MM.1S (cell line): ENCODE results near the gene HRH3.

Experiments used
- DNase-seq: peaks from one replicate; pipeline ENCODE4 v3.0.0-alpha.2; 2015
- H2AFZ ChIP-seq: fragments of 300-600 bp; sonication (generic); 2 replicates; pipeline ENCODE4 v1.6.0; 2016; ENCODE audit warnings: antibody characterized with exemption, low read length
- H3F3A ChIP-seq: fragments of 300-600 bp; sonication (generic); 2 replicates; pipeline ENCODE4 v1.6.1; 2016; ENCODE audit warnings: mild to moderate bottlenecking, antibody characterized with exemption, low read length, moderate library complexity, mixed read lengths; ENCODE audit not compliant: insufficient read depth
- H3K27ac ChIP-seq: fragments of 300-600 bp; sonication (generic); 2 replicates; pipeline ENCODE4 v1.5.1; 2016; ENCODE audit warnings: mild to moderate bottlenecking, low read length
- H3K27me3 ChIP-seq: fragments of 300-600 bp; sonication (generic); replicated peaks from 2 replicates; pipeline ENCODE4 v1.6.0; 2016; ENCODE audit warnings: low read length; ENCODE audit not compliant: insufficient read depth
- H3K36me3 ChIP-seq: fragments of 300-600 bp; sonication (generic); replicated peaks from 2 replicates; pipeline ENCODE4 v1.6.1; 2016; ENCODE audit warnings: mild to moderate bottlenecking, low read length, mixed read lengths; ENCODE audit not compliant: insufficient read depth
- H3K4me1 ChIP-seq: fragments of 300-600 bp; sonication (generic); 2 replicates; pipeline ENCODE4 v1.6.1; 2016; ENCODE audit warnings: low read length, mixed read lengths
- H3K4me2 ChIP-seq: fragments of 300-600 bp; sonication (generic); 2 replicates; pipeline ENCODE4 v1.6.0; 2016; ENCODE audit warnings: low read depth, low read length
- H3K4me3 ChIP-seq: fragments of 300-600 bp; sonication (generic); 2 replicates; pipeline ENCODE4 v1.5.1; 2016; ENCODE audit warnings: low read length, mixed read lengths
- H3K79me2 ChIP-seq: fragments of 300-600 bp; sonication (generic); 2 replicates; pipeline ENCODE4 v1.6.1; 2016; ENCODE audit warnings: mixed run types, low read length, mixed read lengths
- H3K9ac ChIP-seq: fragments of 300-600 bp; sonication (generic); 2 replicates; pipeline ENCODE4 v1.6.1; 2016; ENCODE audit warnings: low read length, mixed read lengths
- H3K9me2 ChIP-seq: fragments of 300-600 bp; sonication (generic); replicated peaks from 2 replicates; pipeline ENCODE4 v1.6.1; 2016; ENCODE audit warnings: mild to moderate bottlenecking, low read length, mixed read lengths; ENCODE audit not compliant: insufficient read depth
- H3K9me3 ChIP-seq: fragments of 300-600 bp; sonication (generic); replicated peaks from 2 replicates; pipeline ENCODE4 v1.6.1; 2016; ENCODE audit warnings: mild to moderate bottlenecking, low read length, mixed read lengths; ENCODE audit not compliant: insufficient read depth
- H4K20me1 ChIP-seq: fragments of 300-600 bp; sonication (generic); 2 replicates; pipeline ENCODE4 v1.6.1; 2016; ENCODE audit warnings: mild to moderate bottlenecking, low read length, moderate library complexity, mixed read lengths; ENCODE audit not compliant: insufficient read depth
- CTCF ChIP-seq: fragments of 300-600 bp; sonication (generic); IDR thresholded peaks from 2 replicates; pipeline ENCODE4 v1.5.1; 2016; ENCODE audit warnings: antibody characterized with exemption, low read length, mixed read lengths
- EZH2 ChIP-seq: fragments of 300-600 bp; sonication (generic); optimal IDR thresholded peaks from 2 replicates; pipeline ENCODE3; 2017; ENCODE audit warnings: low read depth, mild to moderate bottlenecking, antibody characterized with exemption, low read length, mixed read lengths
- EZH2phosphoT487 ChIP-seq: fragments of 300-600 bp; sonication (generic); IDR thresholded peaks from 2 replicates; pipeline ENCODE4 v1.6.1; 2018; ENCODE audit warnings: antibody characterized with exemption, low read length

The HRH3 gene

DNA sequence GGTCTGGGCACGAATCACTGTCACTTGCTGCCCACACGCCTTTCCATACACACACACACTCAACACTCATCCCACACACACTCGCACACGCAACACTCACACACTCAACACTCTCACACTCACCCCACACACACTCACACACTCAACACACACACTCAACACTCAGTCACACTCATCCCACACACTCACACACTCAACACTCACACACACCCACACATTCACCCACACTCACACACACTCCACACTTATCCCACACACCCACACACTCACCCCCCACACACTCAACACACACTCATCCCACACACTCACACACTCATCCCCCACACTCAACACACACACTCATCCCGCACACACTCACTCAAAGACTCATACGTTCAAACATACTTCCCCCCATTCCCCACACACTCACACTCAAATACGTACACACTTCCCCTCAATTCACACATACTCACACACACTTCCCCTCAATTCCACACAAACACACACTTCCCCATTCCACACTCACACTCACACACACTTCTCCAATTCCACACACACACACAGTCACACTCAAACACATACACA lies 9.0 kb upstream of the HRH3 start:
- H3K9ac ChIP-seq, result no peak overlapping the region
- H3K27me3 ChIP-seq, result peaks cover 64% of the 10 kb centered on the region
- DNase-seq, result no peak
- no peaks in the 10 kb centered on the region for H3K79me2 ChIP-seq
- H4K20me1 ChIP-seq, result no peaks in the 10 kb centered on the region
- no peaks in the 10 kb centered on the region for H3K36me3 ChIP-seq
- H3K4me2 ChIP-seq, result no peak overlapping the region
- no peaks in the 10 kb centered on the region for H3K9me2 ChIP-seq
- H3K4me3 ChIP-seq, result no peak overlapping the region
- no peak for TF ChIP-seq CTCF
- no peak for TF ChIP-seq EZH2
- no peak for TF ChIP-seq EZH2phosphoT487
- H3F3A ChIP-seq, result no peaks in the 10 kb centered on the region
- no peak overlapping the region for H2AFZ ChIP-seq
- no peaks in the 10 kb centered on the region for H3K4me1 ChIP-seq
- H3K9me3 ChIP-seq, result no peaks in the 10 kb centered on the region
- H3K27ac ChIP-seq, result no peak overlapping the region

- Histone ChIP-seq H3K9me3 (no peaks in the 10 kb centered on the region), H3K9me2 (no peaks in the 10 kb centered on the region), H3K4me3 (no peak overlapping the region), H3K4me2 (no peak overlapping the region), H4K20me1 (no peaks in the 10 kb centered on the region), H3K27ac (no peak overlapping the region), H3F3A (no peaks in the 10 kb centered on the region), H2AFZ (no peak overlapping the region), H3K36me3 (no peaks in the 10 kb centered on the region), H3K4me1 (no peaks in the 10 kb centered on the region), H3K9ac (no peak overlapping the region), H3K27me3 (peaks cover 64% of the 10 kb centered on the region), H3K79me2 (no peaks in the 10 kb centered on the region)
- TF ChIP-seq CTCF (no peak), EZH2phosphoT487 (no peak), EZH2 (no peak)
- DNase-seq, result no peak
These were observed 8.2 kb upstream of the HRH3 start for GRCh38 chr20:62227977-62228958.

DNA sequence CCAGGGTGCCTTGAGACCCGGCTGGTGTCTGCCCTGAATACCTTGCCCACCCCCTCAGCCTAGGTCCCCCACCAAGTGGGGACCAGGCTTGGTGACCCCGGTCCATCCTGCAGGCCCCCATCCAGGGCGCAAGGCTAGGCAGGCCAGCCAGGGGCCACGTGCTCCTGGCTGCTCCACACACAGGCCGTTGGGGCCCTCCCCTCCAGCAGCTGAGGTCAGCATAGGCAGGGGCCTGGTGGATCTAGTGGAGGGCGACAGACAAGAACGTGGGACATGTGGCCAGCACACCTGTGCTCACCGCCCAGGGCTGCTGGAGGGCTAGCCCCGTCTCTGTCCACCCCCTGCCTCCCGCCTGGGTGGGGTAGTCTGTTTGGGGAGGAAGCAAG lies 7.5 kb upstream of the HRH3 start:
- Histone ChIP-seq H3K4me3 (no peak overlapping the region), H3K27me3 (peaks cover 68% of the 10 kb centered on the region), H3K4me2 (no peak overlapping the region), H2AFZ (no peak overlapping the region), H3K9me2 (no peaks in the 10 kb centered on the region), H3K9me3 (no peaks in the 10 kb centered on the region), H3K4me1 (no peaks in the 10 kb centered on the region), H3K36me3 (no peaks in the 10 kb centered on the region), H3K79me2 (no peaks in the 10 kb centered on the region), H3K27ac (no peak overlapping the region), H3F3A (no peaks in the 10 kb centered on the region), H4K20me1 (no peaks in the 10 kb centered on the region), H3K9ac (no peak overlapping the region)
- TF ChIP-seq EZH2 (no peak), CTCF (no peak), EZH2phosphoT487 (no peak)
- no peak for DNase-seq
